ENCODE measurements around the gene OCRL. TPM values are rescaled to one million over a fixed set of nuclear protein-coding genes. Genes with fewer than 3 reads are reported as not detected.
A peak's percentile ranks its signal among the peaks of the same experiment; 100 is the strongest.

OCRL gene
- total and polyA plus RNA-seq, 2 of the 13 experiments (the other 11 are each of a cell fraction or from before 2014, with no cell fraction given): 13.4 to 32.0 TPM

- TF ChIP-seq, protein P1, sequence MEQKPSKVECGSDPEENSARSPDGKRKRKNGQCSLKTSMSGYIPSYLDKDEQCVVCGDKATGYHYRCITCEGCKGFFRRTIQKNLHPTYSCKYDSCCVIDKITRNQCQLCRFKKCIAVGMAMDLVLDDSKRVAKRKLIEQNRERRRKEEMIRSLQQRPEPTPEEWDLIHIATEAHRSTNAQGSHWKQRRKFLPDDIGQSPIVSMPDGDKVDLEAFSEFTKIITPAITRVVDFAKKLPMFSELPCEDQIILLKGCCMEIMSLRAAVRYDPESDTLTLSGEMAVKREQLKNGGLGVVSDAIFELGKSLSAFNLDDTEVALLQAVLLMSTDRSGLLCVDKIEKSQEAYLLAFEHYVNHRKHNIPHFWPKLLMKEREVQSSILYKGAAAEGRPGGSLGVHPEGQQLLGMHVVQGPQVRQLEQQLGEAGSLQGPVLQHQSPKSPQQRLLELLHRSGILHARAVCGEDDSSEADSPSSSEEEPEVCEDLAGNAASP (CRISPR knock-in tag; IDR thresholded peaks at IDR 0.05; ENCODE audit: borderline replicate concordance): no peak
- TF ChIP-seq, protein P2, sequence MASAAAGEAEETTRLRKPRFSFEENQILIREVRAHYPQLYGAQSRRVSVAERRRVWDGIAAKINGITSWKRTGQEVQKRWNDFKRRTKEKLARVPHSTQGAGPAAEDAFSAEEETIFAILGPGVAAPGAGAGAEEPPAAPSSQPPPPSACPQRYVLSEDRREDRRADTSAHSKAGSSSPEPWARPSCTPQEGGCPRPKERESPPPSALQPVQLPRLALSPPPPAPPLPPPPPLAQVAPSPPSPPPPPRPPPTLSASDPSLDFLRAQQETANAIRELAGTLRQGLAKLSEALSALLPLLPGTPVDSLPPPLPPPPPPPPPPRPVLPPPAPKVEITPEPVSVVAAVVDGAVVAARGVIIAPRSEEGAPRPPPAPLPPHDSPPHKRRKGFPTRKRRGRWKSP (CRISPR knock-in tag; IDR thresholded peaks at IDR 0.05): no peak
- no peak for TF ChIP-seq KDM4B (CRISPR knock-in tag; IDR thresholded peaks at IDR 0.05)
- no peak for TF ChIP-seq ZNF83 (CRISPR knock-in tag; IDR thresholded peaks at IDR 0.05; ENCODE audit: borderline replicate concordance)
- no peak for TF ChIP-seq ZNF138 (CRISPR knock-in tag; IDR thresholded peaks at IDR 0.05; ENCODE audit: low read depth)
- TF ChIP-seq ZNF687 (CRISPR knock-in tag; IDR thresholded peaks at IDR 0.05): no peak
- TF ChIP-seq ELK4 (CRISPR knock-in tag; IDR thresholded peaks at IDR 0.05; ENCODE audit: borderline replicate concordance): no peak
- 0 out of 2 replicates have a peak, but pooled peaks have one; percentile 12 for TF ChIP-seq SIX1 (CRISPR knock-in tag; IDR thresholded peaks at IDR 0.05; ENCODE audit: borderline replicate concordance)
- TF ChIP-seq, protein P3, sequence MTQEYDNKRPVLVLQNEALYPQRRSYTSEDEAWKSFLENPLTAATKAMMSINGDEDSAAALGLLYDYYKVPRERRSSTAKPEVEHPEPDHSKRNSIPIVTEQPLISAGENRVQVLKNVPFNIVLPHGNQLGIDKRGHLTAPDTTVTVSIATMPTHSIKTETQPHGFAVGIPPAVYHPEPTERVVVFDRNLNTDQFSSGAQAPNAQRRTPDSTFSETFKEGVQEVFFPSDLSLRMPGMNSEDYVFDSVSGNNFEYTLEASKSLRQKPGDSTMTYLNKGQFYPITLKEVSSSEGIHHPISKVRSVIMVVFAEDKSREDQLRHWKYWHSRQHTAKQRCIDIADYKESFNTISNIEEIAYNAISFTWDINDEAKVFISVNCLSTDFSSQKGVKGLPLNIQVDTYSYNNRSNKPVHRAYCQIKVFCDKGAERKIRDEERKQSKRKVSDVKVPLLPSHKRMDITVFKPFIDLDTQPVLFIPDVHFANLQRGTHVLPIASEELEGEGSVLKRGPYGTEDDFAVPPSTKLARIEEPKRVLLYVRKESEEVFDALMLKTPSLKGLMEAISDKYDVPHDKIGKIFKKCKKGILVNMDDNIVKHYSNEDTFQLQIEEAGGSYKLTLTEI (CRISPR knock-in tag; conservative IDR thresholded peaks at IDR 0.05): no peak
- TF ChIP-seq HDAC6 (IDR thresholded peaks at IDR 0.05; ENCODE audit: low read depth, low read length): no peak
- no peak for TF ChIP-seq MED8 (CRISPR knock-in tag; IDR thresholded peaks at IDR 0.05; ENCODE audit: insufficient replicate concordance)
- TF ChIP-seq, protein P4, sequence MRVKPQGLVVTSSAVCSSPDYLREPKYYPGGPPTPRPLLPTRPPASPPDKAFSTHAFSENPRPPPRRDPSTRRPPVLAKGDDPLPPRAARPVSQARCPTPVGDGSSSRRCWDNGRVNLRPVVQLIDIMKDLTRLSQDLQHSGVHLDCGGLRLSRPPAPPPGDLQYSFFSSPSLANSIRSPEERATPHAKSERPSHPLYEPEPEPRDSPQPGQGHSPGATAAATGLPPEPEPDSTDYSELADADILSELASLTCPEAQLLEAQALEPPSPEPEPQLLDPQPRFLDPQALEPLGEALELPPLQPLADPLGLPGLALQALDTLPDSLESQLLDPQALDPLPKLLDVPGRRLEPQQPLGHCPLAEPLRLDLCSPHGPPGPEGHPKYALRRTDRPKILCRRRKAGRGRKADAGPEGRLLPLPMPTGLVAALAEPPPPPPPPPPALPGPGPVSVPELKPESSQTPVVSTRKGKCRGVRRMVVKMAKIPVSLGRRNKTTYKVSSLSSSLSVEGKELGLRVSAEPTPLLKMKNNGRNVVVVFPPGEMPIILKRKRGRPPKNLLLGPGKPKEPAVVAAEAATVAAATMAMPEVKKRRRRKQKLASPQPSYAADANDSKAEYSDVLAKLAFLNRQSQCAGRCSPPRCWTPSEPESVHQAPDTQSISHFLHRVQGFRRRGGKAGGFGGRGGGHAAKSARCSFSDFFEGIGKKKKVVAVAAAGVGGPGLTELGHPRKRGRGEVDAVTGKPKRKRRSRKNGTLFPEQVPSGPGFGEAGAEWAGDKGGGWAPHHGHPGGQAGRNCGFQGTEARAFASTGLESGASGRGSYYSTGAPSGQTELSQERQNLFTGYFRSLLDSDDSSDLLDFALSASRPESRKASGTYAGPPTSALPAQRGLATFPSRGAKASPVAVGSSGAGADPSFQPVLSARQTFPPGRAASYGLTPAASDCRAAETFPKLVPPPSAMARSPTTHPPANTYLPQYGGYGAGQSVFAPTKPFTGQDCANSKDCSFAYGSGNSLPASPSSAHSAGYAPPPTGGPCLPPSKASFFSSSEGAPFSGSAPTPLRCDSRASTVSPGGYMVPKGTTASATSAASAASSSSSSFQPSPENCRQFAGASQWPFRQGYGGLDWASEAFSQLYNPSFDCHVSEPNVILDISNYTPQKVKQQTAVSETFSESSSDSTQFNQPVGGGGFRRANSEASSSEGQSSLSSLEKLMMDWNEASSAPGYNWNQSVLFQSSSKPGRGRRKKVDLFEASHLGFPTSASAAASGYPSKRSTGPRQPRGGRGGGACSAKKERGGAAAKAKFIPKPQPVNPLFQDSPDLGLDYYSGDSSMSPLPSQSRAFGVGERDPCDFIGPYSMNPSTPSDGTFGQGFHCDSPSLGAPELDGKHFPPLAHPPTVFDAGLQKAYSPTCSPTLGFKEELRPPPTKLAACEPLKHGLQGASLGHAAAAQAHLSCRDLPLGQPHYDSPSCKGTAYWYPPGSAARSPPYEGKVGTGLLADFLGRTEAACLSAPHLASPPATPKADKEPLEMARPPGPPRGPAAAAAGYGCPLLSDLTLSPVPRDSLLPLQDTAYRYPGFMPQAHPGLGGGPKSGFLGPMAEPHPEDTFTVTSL (CRISPR knock-in tag; IDR thresholded peaks at IDR 0.05; ENCODE audit: borderline replicate concordance): no peak
- TF ChIP-seq REPIN1 (CRISPR knock-in tag; IDR thresholded peaks at IDR 0.05; ENCODE audit: borderline replicate concordance, low read depth): no peak
Measured at GRCh38 chrX:129520151-129520550, 19.9 kb upstream of the OCRL start (continued).

All from HepG2 (cell line).